ENCODE results near the gene RTN4R.
A peak's percentile ranks its signal among the peaks of the same experiment; 100 is the strongest.

Gene RTN4R

GRCh38 chr22:20258584-20259326 is 9.4 kb downstream of the RTN4R start:
- TF ChIP-seq CTCF (IDR thresholded peaks at IDR 0.05; ENCODE audit: low read depth, low read length), result peak; percentile 15
- H3K4me3 ChIP-seq (ENCODE audit: low read depth, low read length), result no peak overlapping the region

DNA sequence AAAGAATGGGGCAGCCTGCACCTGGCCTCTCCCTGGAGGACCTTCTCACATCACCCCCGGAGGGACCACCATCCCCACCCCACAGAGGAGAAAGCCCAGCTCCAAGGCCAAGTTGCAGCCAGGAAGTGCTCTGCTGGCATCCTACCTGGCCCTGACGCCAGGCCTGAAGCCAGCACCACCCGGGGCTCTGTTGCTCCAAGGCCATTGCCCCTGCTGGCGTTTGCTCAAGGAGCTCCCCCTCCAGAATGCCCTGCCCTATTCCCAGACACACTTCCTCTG is 10.2 kb downstream of the RTN4R start:
- no peak for TF ChIP-seq CTCF (IDR thresholded peaks at IDR 0.05; ENCODE audit: low read depth, low read length)
- no peak overlapping the region for H3K4me3 ChIP-seq (ENCODE audit: low read depth, low read length)

- no peak overlapping the region for H3K4me3 ChIP-seq (ENCODE audit: low read depth, low read length)
- TF ChIP-seq CTCF (IDR thresholded peaks at IDR 0.05; ENCODE audit: low read depth, low read length), result no peak
These were observed 10.7 kb downstream of the RTN4R start for GRCh38 chr22:20257212-20258020.

- no peak overlapping the region for H3K4me3 ChIP-seq (ENCODE audit: low read depth, low read length)
These were observed 11.4 kb downstream of the RTN4R start for GRCh38 chr22:20256551-20257211.

DNA sequence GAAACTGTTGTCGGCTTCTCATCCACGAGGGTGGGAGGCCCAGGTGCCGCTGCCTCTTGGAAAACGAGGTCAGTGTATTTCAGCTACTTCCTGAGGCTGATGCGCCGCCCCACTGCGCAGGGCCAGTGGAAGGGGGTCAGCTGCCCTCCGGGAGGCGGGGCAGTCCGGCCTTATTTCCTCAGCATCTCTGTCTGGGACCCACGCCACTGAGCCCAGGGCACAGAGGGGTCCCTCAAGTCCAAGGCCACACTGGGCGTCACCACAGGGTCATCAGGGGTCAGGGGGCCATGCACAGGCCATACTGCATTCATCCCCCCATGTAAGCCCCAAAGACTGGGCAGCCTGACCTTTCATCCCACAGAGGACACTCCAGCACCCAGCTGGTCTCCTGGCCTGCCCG is 12.1 kb downstream of the RTN4R start:
- TF ChIP-seq CTCF (IDR thresholded peaks at IDR 0.05; ENCODE audit: low read depth, low read length), result no peak
- H3K4me3 ChIP-seq (ENCODE audit: low read depth, low read length), result no peak overlapping the region

More at GRCh38 chr22:20256551-20257211, 11.4 kb downstream of the RTN4R start:
- TF ChIP-seq CTCF (IDR thresholded peaks at IDR 0.05; ENCODE audit: low read depth, low read length), result no peak

- no peak for TF ChIP-seq CTCF (IDR thresholded peaks at IDR 0.05; ENCODE audit: low read depth, low read length)
- H3K4me3 ChIP-seq (ENCODE audit: low read depth, low read length), result no peak overlapping the region
These were observed 12.9 kb downstream of the RTN4R start for GRCh38 chr22:20254975-20255946.
